HG02642 (cell line): ENCODE measurements around the gene FAM20C.
"Not testable (repeated sequence)": the region's sequence is repeated elsewhere in the genome, so short reads cannot be mapped to it uniquely, and the experiment has no call there.

Source experiments
- ATAC-seq: cut with Tn5 transposase; IDR thresholded peaks from one replicate; pipeline ENCODE4 v1.9.1; 2021; ENCODE audit warnings: mild to moderate bottlenecking; ENCODE audit not compliant: unreplicated experiment, poor library complexity

FAM20C gene

GRCh38 chr7:252216-252965 lies 60.0 kb downstream of the FAM20C start:
- ATAC-seq = no peak

- ATAC-seq = no peak
Measured at GRCh38 chr7:252981-253380, 60.6 kb downstream of the FAM20C start.

GRCh38 chr7:253581-254336 lies 61.4 kb downstream of the FAM20C start:
- no peak for ATAC-seq

- ATAC-seq = no peak
Measured at GRCh38 chr7:254337-255037, 62.1 kb downstream of the FAM20C start.

- ATAC-seq = no peak
Measured at GRCh38 chr7:255038-255435, 62.7 kb downstream of the FAM20C start.

- ATAC-seq = no peak
Measured at GRCh38 chr7:255721-256361, 63.5 kb downstream of the FAM20C start.

- no peak for ATAC-seq
Measured at GRCh38 chr7:256461-256940, 64.1 kb downstream of the FAM20C start.

- ATAC-seq = no peak
Measured at GRCh38 chr7:256981-257646, 64.7 kb downstream of the FAM20C start.

- no peak for ATAC-seq
Measured at GRCh38 chr7:257647-257992, 65.2 kb downstream of the FAM20C start.

GRCh38 chr7:258476-259190 lies 66.3 kb downstream of the FAM20C start:
- ATAC-seq = no peak

GRCh38 chr7:259191-259505 lies 66.8 kb downstream of the FAM20C start:
- no peak for ATAC-seq

- no peak for ATAC-seq
Measured at GRCh38 chr7:259751-260405, 67.5 kb downstream of the FAM20C start.

GRCh38 chr7:260441-261281 lies 68.3 kb downstream of the FAM20C start:
- ATAC-seq = no peak

GRCh38 chr7:261341-262250 lies 69.2 kb downstream of the FAM20C start:
- ATAC-seq = no peak

GRCh38 chr7:262251-262572 lies 69.8 kb downstream of the FAM20C start:
- no peak for ATAC-seq

GRCh38 chr7:262631-263311 lies 70.4 kb downstream of the FAM20C start:
- ATAC-seq = not testable (repeated sequence)
